ENCODE data around the gene HABP2.

Gene HABP2

GRCh38 chr10:113527211-113527906 lies 25.5 kb upstream of the HABP2 start:
- DNase-seq: no peak

DNA sequence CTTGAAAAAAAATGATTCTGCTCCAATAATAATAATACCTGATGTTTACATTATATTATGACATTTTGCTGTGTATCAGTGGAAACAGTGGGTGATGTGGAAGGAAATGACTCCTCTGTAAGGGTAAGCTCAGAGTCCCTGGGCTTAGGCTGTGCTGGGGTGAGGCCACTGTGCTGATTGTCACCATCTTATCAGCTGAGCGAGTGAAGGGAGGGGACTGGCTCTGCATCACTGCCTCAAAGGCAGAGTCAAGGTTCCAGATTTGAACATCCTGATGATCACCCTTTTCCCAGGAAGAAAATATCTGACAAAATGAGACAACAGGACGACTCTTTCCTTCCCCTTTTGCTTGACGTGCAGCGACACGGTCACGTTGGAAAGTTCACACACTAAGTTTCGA lies 24.0 kb upstream of the HABP2 start:
- DNase-seq: no peak

- no peak for DNase-seq
Measured at GRCh38 chr10:113529575-113529974, 23.3 kb upstream of the HABP2 start.

- DNase-seq: no peak
Measured at GRCh38 chr10:113530476-113530875, 22.4 kb upstream of the HABP2 start.

GRCh38 chr10:113532724-113533123 lies 20.1 kb upstream of the HABP2 start:
- no peak for DNase-seq

- no peak for DNase-seq
Measured at GRCh38 chr10:113533801-113534200, 19.1 kb upstream of the HABP2 start.

GRCh38 chr10:113534423-113534822 lies 18.4 kb upstream of the HABP2 start:
- no peak for DNase-seq

GRCh38 chr10:113537672-113538071 lies 15.2 kb upstream of the HABP2 start:
- DNase-seq: no peak

- no peak for DNase-seq
Measured at GRCh38 chr10:113538151-113538550, 14.7 kb upstream of the HABP2 start.

GRCh38 chr10:113539789-113540188 lies 13.1 kb upstream of the HABP2 start:
- no peak for DNase-seq

- no peak for DNase-seq
Measured at GRCh38 chr10:113540845-113541548, 11.9 kb upstream of the HABP2 start.

DNA sequence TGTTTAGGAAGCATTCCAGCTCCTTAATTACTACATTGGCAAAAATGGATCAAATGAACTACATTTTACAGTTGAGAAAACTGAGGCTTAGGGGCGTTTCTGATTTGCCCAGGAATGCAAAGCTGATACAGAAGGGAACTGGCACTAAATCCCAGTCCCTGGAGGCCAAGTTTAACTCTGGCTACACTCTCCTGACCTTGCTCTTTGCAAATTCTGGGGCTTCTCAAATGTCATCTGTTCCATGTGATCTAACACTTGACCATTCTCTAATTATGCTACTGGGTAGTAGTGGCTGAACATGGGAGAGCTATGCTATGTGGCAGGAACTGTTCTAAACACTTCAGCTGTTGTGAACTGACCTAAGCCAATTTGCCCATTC lies 11.3 kb upstream of the HABP2 start:
- DNase-seq: no peak

GRCh38 chr10:113543107-113543955 lies 9.5 kb upstream of the HABP2 start:
- DNase-seq: no peak

DNA sequence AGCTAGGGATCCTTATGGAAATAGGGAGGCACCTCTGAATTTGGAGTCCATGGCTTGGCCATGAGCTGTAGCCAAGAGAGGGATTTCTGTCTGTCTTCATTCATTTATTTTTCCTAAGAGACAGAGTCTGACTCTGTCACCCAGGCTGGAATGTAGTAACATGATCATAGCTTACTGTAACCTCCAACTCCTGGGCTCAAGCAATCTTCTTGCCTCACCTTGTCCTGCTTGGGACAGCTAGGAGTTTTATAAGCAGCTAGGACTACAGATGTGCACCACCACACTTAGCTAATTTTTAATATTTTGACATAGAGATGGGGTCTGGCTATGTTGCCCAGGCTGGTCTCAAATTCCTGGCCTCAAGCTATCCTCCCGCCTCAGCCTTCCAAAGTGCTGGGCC lies 8.5 kb upstream of the HABP2 start:
- DNase-seq: no peak

DNA sequence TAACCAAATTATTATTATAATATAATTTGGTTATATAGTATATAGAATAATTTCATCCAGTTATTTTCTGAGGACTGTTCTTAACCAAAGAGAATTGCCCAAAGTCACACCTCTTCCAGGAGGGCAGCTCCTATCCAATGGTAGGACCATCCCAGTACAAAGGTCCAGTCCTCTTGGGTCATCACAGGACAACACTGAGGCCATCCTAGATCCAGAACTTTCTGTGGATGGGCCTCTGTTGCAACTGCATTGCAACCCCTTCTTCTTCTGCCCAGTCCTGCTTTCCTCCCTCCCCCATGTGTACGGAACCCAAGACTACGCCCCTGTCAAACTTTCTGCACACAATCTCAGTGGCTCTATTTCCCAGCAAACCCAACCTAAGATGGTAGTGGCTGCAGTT lies 5.4 kb upstream of the HABP2 start:
- DNase-seq: no peak

DNA sequence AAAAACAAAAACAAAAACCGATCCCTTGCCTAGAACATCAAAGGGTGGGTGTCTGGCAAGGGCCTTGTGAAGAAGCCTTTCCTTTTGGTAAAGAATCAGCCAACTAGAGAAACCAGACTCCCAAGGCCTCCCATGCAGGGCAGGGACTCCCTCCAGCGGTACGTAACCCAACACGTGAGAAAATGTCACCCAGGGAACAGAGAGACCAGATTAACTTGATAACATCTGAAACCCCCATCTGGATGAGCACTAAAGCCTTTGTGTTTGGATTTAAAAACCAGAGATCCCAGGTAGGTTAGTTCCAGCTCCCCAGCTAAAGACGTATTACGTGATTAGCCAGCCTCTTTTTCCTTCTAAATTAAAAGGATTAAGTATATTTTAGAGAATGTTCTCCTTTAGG lies 3.0 kb upstream of the HABP2 start:
- no peak for DNase-seq

DNA sequence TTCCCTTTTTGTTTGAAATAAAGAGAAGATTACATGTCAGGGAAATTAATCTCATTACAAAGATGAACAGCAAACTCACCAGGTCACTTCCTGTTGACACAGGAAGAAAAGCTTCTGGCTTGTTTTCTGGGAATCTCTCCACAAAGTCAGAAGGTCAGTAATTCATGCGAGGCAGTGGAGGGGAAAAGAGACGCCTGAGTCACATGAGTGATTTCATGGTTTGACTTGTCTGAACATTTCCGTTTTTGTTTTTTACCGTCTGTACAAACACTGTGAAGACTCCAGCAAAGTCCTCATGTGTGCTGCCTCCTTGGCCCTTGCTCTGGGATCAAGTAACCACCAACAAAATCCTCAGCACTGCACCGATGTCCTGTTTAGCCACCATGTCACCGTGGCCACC lies 2.5 kb upstream of the HABP2 start:
- DNase-seq: no peak

- DNase-seq: no peak
Measured at GRCh38 chr10:113552014-113552413, 839 bp upstream of the HABP2 start.

DNA sequence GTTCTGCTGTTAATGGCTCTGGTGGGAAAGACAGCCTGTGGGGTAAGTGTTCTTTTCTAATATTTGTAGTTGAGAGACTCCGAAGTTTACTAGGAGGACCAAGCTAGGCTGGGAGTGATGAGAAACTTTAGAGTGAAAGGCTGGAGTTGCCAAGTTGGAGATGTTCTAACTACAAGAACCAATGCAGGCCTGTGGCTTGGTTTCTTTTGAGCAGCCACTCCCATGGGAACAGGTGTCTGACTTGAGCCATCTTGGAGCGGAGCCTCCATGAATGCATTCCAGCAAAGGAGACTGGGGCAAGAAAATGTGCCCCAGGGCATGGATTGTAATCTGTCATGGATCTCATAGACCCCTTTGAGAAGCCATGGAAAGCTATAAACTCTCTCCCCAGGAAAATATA lies 296 bp downstream of the HABP2 start:
- DNase-seq: no peak

- DNase-seq: no peak
Measured at GRCh38 chr10:113554214-113554613, 1.4 kb downstream of the HABP2 start.

DNA sequence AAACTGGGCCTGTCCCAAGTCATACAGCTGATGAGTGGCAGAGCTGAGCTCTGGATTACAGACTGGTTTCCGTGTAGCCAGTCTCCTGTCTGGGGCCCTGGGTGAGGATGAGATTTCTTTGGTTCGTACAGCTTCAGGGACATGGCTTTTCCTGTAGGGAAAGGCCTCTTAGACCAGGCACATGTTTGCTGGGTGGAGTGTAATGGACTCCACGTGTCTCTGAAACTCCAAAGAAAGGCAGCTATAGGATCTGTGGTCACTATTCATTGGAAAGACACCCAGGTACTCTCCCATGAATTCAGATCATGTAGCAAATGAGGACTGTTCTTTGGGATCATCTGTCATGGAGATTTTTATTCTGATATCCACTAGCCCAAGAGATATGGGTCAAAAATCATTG lies 2.4 kb downstream of the HABP2 start:
- DNase-seq: no peak

DNA sequence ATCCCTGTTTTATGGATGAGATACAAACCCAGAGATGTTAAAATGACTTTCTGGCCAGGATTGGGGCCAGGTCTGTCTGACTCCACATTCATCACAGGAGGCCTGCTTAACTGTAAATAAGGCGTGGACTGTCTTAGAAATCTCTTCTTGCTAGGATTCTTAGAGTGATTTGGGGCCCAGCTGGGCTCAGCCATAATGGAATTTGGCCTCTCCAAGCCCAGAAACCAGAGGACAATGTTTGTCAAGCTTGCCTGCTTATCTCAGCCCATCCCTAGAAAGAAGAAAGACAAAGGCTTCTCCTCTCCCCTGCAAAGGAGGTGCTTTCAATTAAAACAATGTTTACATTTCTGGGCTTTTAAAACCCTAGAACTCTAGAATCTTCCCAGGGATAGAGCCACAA lies 2.9 kb downstream of the HABP2 start:
- DNase-seq: no peak

GRCh38 chr10:113557424-113557862 lies 4.6 kb downstream of the HABP2 start:
- DNase-seq: no peak

DNA sequence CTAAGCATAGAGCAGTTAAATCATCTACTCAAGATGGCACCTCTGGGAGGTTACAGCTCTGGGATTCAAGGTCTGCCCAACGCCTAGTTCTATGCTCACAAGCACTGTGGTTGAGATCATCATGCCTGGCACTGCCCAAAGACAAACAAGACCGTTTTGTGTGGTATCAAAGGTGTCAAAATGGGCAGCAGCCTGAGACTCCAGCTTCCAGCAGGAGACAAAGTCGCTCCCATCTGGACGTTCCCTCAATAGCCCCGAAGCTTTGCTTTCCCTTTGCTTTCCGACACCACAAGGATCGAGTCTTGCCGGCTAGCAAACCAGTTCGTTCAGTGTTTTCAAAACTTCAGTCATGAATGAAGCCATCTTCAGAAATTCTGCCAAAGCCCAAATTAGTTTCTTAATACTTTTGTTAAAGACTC lies 5.1 kb downstream of the HABP2 start:
- DNase-seq: no peak
